GM13977 (cell line): ENCODE results near the gene ANKRD66.

Experiments used
- DNase-seq: peaks from one replicate; pipeline ENCODE4 v3.0.0; 2012; ENCODE audit warnings: low spot score
- CTCF ChIP-seq: IDR thresholded peaks from 2 replicates; pipeline ENCODE4 v1.5.1; 2012; ENCODE audit warnings: mild to moderate bottlenecking, control low read depth; ENCODE audit not compliant: insufficient read depth; ENCODE audit errors: extremely low read depth, missing control alignments
- in situ Hi-C: fragments of 300-500 bp; cut with MboI; formaldehyde crosslinking; loops from one replicate; pipeline ENCODE4 v1.12.0; 2022; ENCODE audit warnings: low sequenced_read_pairs, low pct_unique_long_range_greater_than_20kb, mixed read lengths, inconsistent platforms; ENCODE audit not compliant: unreplicated experiment

ANKRD66 gene

DNA sequence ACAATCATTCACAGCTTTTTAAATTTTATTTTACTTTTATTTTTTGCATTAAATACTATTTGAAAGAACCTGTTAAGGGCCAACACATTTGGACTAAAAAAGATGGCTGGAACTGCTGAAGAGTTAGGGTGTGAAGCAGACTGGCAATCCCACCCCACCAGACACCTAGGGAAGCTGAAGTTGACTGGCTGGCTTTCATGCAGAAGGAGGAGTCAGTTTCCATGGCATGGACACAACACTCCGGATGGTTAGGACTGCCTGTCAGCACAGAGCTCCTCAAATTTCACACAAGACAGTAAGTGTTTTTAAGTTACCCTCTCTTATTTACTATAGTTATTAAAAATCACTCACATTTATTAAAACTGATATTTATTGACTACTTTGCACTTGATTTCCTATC, at the start of gene ANKRD66:
TSS of gene ANKRD66 (plus strand) at position 238 of the 400 bp plus-strand sequence. CDS start 5,016 bp downstream, outside the sequence.
- no peak for DNase-seq
- no peak for TF ChIP-seq CTCF

GRCh38 chr6:46699970-46700369, 46.8 kb upstream of the ANKRD66 start:
- TF ChIP-seq CTCF, result no peak
- in situ Hi-C loops, result no loop called here
- no peak for DNase-seq

More for the DNA sequence above, at the start of gene ANKRD66:
- in situ Hi-C loops, result no loop called here

DNA sequence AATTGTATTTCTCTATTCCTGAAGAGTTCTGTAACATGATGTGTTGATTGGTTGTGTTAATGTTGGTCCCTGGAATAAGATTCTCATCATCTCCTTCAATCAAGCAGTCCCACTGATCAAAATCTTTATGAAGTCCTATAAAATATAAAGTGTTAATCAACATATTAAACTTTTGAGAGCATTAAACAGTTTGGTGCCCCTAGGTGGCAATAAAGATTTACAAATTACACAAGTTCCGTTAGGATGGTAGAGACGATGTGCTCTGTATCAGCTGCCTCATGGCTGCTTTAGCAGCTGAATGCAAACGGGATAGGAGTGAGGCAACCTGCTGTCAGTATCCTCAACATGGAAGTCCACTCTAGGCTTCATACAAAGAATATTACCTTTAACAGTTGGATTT, 42.2 kb upstream of the ANKRD66 start:
- TF ChIP-seq CTCF, result no peak
- in situ Hi-C loops, result no loop called here
- no peak for DNase-seq

- no peak for TF ChIP-seq CTCF
- DNase-seq, result no peak
- in situ Hi-C loops, result no loop called here
Measured at GRCh38 chr6:46706464-46706863, 40.3 kb upstream of the ANKRD66 start.

DNA sequence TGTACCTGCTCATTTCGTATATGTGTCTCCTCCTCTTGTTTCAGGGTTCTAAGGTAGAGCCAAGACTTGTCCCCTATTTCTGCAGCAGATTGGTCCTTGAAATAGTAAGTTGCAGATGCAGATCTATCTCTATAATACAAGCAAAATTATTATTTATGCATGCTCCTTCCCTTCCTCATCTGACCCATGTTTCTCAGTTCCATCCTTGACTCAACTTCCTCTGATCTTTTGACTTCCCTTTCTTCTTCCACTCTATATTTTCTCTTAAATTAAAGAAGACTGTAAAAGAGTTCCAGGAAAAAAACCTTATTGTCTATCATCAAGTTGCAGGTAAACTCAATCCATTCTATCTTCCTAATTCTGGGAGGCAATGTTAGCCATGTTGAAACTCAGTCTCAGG, 35.2 kb upstream of the ANKRD66 start:
- in situ Hi-C loops, result no loop called here
- no peak for DNase-seq
- no peak for TF ChIP-seq CTCF

DNA sequence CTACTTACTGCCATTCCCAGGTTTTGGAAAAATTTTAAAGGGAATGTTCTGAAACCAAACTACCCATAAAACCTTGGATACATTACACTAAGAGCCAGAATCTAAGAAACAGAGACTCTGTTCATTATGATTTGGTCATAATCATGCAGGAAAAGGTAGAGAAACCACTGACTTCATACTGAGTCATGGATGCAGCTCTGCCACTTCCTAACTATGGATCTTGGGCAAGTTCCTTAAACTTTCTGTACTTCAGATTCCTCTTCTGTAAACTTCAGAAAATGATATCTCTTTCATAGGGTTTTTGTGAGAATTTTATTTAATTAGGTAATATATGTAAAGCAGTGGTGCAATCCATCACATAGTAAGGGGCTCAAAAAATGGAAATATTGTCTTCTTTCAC, 31.6 kb upstream of the ANKRD66 start:
- in situ Hi-C loops, result no loop called here
- no peak for DNase-seq
- TF ChIP-seq CTCF, result no peak

- in situ Hi-C loops, result no loop called here
- no peak for DNase-seq
- TF ChIP-seq CTCF, result no peak
Measured at GRCh38 chr6:46719099-46719498, 27.6 kb upstream of the ANKRD66 start.
